HG03442 (cell line): ENCODE results near the gene SGO1.
A peak's percentile ranks its signal among the peaks of the same experiment; 100 is the strongest.
"Not testable (repeated sequence)": the region's sequence is repeated elsewhere in the genome, so short reads cannot be mapped to it uniquely, and the experiment has no call there.

Experiments used
- ATAC-seq: cut with Tn5 transposase; IDR thresholded peaks from one replicate; pipeline ENCODE4 v1.9.1; 2021; ENCODE audit warnings: mild to moderate bottlenecking, moderate library complexity; ENCODE audit not compliant: unreplicated experiment

Gene SGO1

DNA sequence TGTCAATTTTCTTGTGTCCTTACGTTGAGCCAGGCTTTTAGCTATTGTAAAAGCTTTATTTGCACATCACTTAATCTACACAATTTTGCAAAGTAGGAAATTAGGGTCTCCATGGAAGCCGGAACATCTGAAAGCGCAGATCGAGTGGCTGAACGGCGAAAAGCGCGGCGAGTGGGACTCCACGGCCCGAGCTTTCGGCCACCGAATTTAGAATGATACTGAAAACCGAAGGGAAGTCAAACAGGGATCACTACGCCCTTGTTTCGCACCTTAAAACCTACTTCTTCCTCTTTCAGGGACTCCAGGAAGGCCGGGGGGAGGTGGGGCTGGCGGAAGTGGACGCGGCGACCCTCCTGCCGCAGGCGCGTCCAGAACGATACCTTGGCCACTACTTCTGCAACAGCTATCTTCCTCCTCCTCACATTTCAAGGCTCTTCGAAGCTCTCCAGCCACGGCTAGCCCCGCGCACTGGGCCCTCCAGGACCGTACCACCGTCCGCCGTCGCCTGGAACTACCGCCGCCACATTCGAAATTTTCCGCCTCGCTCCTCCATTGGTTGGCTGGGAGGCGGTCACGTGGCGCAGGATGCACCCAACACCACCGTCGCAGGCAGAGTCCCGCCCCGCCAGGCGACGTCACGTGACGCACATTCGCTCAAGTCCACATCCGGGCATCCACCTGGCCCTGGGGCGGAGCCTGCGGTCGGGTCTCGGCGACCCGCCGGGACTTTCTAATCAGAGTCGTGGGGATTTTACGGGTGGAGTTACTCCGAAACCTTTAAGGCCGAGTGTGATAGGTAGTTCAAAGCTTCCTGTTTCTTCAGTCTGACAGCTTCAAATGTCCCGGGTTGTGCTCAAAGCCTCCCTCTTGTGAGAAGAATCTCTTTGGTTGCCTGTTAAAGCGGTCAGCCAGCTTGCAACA lies at the start of gene SGO1:
TSS of gene SGO1 (minus strand) at position 528 of the 921 bp plus-strand sequence. CDS start 2,179 bp downstream, outside the sequence.
- peak; percentile 96 for ATAC-seq

GRCh38 chr3:20235796-20236195 lies 49.8 kb upstream of the SGO1 start:
- ATAC-seq: no peak

DNA sequence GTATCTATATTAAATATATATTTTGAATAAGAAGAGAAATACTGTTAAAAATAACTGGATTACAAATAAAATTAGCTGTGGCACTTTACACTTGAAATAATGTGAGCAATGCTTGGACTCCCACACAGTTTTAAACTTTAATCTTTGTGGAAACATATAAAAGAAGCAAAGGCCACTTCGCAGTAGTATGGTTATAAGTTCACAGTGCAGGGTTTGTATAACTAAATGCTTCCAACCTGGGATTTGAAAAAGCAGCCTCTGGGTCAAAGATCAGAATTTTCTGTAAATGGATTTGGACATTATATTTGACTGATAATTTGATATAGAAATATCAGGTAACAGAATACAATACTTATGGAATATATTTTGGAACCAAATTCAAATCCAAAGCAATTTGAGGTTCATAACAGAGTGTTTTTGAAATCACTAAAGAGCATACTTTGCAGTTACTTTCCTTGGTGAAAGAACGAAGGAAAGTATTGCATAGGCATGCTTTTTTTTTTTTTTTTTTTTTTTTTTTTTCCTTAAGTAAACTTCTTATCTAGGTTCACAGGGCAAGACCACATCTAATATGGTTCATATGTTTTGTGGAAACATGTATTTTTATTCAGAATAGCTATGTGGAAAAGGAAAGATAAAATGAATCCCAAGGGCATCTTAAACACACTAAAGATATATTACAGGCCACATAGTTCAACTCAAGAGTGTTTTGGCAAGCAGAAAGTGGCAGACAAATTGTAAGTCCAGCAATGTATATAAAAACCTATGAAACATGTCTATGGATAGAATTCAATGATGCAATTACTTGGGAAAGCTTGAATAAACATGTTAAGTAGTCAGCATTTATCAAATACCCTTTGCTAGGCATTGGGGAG lies 47.1 kb upstream of the SGO1 start:
- no peak for ATAC-seq

GRCh38 chr3:20230954-20231353 lies 44.9 kb upstream of the SGO1 start:
- ATAC-seq: no peak

- ATAC-seq: peak; percentile 54
Observed at GRCh38 chr3:20225769-20226168, 39.8 kb upstream of the SGO1 start.

GRCh38 chr3:20222274-20222673 lies 36.3 kb upstream of the SGO1 start:
- no peak for ATAC-seq

DNA sequence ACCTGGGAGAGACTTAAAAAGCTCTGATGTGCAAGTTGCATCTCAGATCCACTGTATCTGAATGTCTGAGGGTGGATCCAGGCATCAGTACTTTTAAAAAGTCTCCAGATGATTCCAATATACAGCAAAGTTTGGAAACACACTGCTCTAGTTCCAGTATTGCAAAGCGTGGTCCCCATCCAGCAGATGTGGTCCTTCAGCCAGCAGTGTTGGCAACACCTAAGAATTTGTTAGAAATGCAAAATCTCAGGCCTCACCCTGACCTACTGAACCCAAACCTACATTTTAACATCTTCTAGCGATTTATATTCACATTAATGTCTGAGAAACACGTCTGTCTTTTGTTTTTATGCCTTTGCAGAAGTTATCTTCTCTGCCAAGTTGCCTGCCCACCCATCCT lies 32.2 kb upstream of the SGO1 start:
- no peak for ATAC-seq

- no peak for ATAC-seq
Observed at GRCh38 chr3:20215636-20216035, 29.6 kb upstream of the SGO1 start.

DNA sequence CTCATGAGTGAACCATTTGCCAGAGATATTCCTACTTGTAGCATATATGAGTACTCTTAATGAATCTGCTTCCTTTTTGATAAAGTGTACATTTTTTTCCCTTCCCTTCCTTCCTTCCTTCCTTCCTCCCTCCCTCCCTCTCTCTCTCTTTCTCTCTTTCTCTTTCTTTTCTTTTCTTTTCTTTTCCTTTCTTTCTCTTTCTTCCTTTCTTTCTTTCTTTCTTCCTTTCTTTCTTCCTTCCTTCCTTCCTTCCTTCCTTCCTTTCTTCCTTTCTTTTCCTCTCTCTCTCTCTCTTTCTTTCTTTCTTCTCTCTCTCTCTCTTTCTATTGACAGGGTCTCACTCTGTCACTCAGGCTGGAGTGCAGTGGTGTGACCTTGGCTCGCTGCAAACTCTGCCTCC lies 27.5 kb upstream of the SGO1 start:
- not testable (repeated sequence) for ATAC-seq

- not testable (repeated sequence) for ATAC-seq
Observed at GRCh38 chr3:20207945-20208344, 21.9 kb upstream of the SGO1 start.

- not testable (repeated sequence) for ATAC-seq
Observed at GRCh38 chr3:20205898-20206297, 19.9 kb upstream of the SGO1 start.

DNA sequence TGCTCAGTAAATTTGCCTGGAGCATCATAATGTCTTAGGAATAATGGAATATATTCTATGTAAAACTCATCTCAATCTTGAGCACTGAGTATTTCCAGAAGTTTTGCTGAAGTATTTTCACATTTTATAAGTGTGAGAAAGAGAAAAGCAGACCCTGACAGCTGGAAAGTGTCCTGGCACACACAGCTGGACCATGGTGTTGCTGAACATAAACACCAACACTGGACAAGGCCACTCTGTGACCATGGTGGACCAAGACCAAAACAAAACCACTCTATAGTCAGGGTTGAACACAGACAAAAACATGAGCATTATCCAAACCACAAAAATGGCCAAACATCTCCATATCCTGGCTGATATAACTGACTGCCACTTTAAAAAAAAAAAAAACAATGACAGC lies 15.1 kb upstream of the SGO1 start:
- ATAC-seq: no peak

DNA sequence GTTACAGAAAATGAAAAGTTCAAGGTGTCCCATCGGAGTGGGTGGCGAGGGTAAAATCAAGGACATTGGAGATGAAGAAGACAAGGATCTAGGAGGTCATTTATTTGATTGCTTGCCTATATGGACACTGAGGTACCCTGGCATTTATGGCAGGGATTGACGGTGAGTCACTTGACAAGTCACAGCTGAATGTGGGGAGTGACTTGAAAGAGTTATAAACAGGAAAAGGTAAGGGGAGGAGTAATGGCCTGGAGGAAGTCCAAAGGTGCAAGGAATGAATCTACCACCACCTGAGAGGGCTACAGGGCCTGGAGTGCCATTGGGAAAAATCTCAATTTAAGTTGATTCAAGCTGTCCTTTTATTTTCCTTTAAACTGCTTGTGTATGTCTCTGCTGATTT lies 11.8 kb upstream of the SGO1 start:
- no peak for ATAC-seq

DNA sequence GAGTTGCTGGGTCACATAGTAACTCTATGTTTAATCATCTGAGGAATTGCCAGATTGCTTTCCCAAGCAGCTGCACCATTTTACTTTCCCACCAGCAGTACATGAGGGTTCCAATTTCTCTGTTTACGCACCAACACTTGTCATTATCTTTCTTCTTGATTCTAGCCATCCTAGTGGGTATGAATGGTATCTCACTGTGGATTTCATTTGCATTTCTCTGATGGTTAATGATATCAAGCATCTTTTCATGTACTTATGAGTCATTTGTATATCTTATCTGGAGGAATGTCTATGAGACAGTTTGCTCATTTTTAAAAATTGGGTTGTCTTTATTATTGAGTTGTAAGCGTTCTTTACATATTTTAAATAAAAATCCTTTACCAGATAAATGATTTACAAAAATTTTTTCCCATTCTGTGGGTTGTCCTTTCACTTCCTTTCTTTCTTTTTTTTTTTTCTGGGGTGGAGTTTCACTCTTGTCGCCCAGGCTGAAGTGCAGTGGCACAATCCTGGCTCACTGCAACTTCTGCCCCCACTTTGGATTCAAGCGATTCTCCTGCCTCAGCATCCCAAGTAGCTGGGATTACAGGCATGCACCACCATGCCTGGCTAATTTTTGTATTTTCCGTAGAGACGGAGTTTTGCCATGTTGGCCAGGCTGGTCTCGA lies 8.9 kb upstream of the SGO1 start:
- ATAC-seq: no peak

DNA sequence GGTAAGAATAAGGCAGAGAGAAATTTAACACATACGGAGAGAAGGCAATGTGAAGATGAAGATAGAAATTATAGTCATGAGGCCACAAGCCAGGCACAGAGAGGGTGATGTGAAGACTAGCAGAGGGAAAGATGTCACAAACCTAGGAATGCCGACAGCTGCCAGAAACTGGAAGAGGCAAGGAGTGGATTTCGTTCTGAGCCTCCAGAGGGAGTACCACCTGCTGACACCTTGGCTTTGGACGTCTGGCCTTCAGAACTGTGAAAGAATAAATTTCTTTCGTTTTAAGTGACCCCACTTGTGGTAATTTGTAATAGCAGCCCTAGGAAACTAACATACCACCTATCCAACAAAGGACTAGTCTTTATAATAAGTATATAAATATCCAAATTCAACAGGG lies 5.0 kb upstream of the SGO1 start:
- no peak for ATAC-seq

- peak; percentile 1 for ATAC-seq
Observed at GRCh38 chr3:20186600-20187004, 596 bp upstream of the SGO1 start.

- no peak for ATAC-seq
Observed at GRCh38 chr3:20185331-20185678, 701 bp downstream of the SGO1 start.

DNA sequence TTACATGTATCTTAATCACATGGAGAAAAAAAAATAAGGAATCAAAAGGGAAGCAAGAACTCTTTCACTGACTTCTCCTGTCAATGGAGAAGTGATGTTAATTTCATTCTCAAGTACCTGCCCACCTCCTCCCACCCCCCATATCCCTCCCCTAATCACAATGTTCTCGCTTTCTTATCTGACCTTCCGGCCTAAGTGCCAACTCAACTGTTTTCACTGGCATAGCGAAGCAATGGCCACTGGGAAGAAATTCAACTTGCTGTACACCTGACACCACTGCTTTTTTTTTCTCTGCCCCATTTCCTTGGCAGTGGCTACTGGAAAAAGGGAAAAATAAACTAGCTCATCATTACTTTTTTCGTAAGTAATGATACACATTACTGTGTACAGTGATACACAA lies 3.8 kb downstream of the SGO1 start:
- ATAC-seq: no peak

GRCh38 chr3:20181276-20181675 lies 4.7 kb downstream of the SGO1 start:
- ATAC-seq: no peak

GRCh38 chr3:20173844-20174410 lies 12.1 kb downstream of the SGO1 start:
- no peak for ATAC-seq

DNA sequence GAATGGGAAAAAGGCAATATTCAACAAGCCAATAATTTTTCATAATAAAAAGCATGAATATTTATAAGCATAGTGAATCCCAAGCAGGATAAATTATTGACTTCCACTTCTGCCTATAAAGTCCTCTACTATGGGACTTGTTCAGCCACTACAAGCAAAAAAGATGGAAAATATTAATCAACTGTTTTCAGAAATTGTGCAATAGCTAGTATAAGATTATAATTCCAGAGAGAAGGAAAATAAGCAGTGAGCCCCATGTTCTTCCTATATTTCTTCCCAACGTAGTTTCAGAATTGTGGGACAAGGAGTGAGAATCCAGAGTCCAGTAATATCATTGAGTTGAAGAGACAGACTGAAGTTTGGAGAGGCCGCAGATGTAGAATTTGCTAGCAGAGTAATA lies 24.3 kb downstream of the SGO1 start:
- ATAC-seq: no peak
